Ishikawa (cell line): ENCODE measurements around the gene TMCC1.

Experiments used
- CEBPB ChIP-seq: IDR thresholded peaks from 2 replicates; pipeline ENCODE4 v1.6.1; 2012
- CREB1 ChIP-seq: IDR thresholded peaks from 2 replicates; pipeline ENCODE4 v1.6.1; 2012; ENCODE audit warnings: low read depth
- EGR1 ChIP-seq: IDR thresholded peaks from 2 replicates; pipeline ENCODE4 v1.6.1; 2012
- EP300 ChIP-seq: IDR thresholded peaks from 2 replicates; pipeline ENCODE4 v1.6.1; 2012; ENCODE audit warnings: borderline replicate concordance
- FOXM1 ChIP-seq: IDR thresholded peaks from 2 replicates; pipeline ENCODE4 v1.6.1; 2012; ENCODE audit warnings: low read depth, borderline replicate concordance
- MAX ChIP-seq: IDR thresholded peaks from 2 replicates; pipeline ENCODE4 v1.6.1; 2012
- NFIC ChIP-seq: IDR thresholded peaks from 2 replicates; pipeline ENCODE4 v1.6.1; 2012
- RAD21 ChIP-seq: IDR thresholded peaks from 2 replicates; pipeline ENCODE4 v1.6.1; 2012; ENCODE audit warnings: low read depth
- REST ChIP-seq: IDR thresholded peaks from 2 replicates; pipeline ENCODE4 v1.6.1; 2012; ENCODE audit warnings: low read depth, mild to moderate bottlenecking
- TAF1 ChIP-seq: IDR thresholded peaks from 2 replicates; pipeline ENCODE4 v1.6.1; 2012; ENCODE audit warnings: low read depth, mild to moderate bottlenecking
- TCF12 ChIP-seq: IDR thresholded peaks from 2 replicates; pipeline ENCODE4 v1.6.1; 2012; ENCODE audit warnings: low read depth
- TEAD4 ChIP-seq: IDR thresholded peaks from 2 replicates; pipeline ENCODE4 v1.6.1; 2012
- USF1 ChIP-seq: IDR thresholded peaks from 2 replicates; pipeline ENCODE4 v1.6.1; 2012
- YY1 ChIP-seq: IDR thresholded peaks from 2 replicates; pipeline ENCODE4 v1.6.1; 2012; ENCODE audit warnings: low read depth
- ZBTB7A ChIP-seq: IDR thresholded peaks from 2 replicates; pipeline ENCODE4 v1.6.1; 2012; ENCODE audit warnings: low read depth

TMCC1 gene

GRCh38 chr3:129663930-129664646 is 229.4 kb downstream of the TMCC1 start:
- TF ChIP-seq TAF1 (no peak), MAX (no peak), CEBPB (no peak), CREB1 (no peak), EGR1 (no peak), YY1 (no peak), RAD21 (no peak), REST (no peak), TCF12 (no peak), NFIC (no peak), ZBTB7A (no peak), EP300 (no peak), FOXM1 (no peak)

GRCh38 chr3:129663045-129663446 is 230.5 kb downstream of the TMCC1 start:
- peak; percentile 39; the same call in 1 of the 2 replicates for TF ChIP-seq NFIC
- TF ChIP-seq CEBPB = no peak
- TF ChIP-seq USF1 = no peak; the same call in 1 of the 2 replicates
- no peak for TF ChIP-seq TAF1
- TF ChIP-seq EP300 = peak; percentile 71; the same call in 1 of the 2 replicates
- TF ChIP-seq CREB1 = no peak
- TF ChIP-seq REST = no peak
- TF ChIP-seq MAX = no peak
- TF ChIP-seq FOXM1 = no peak
- TF ChIP-seq ZBTB7A = no peak
- peak; percentile 74 for TF ChIP-seq TEAD4
- TF ChIP-seq RAD21 = peak; percentile 22; the same call in 1 of the 2 replicates
- TF ChIP-seq TCF12 = peak; percentile 84
- peak; percentile 65 for TF ChIP-seq YY1
- no peak for TF ChIP-seq EGR1

GRCh38 chr3:129662191-129662608 is 231.3 kb downstream of the TMCC1 start:
- no peak for TF ChIP-seq CEBPB
- TF ChIP-seq EGR1 = no peak
- no peak for TF ChIP-seq CREB1

GRCh38 chr3:129661766-129662165 is 231.7 kb downstream of the TMCC1 start:
- TF ChIP-seq EGR1 (no peak), REST (no peak), USF1 (no peak), YY1 (no peak), CEBPB (no peak), NFIC (no peak), MAX (no peak), CREB1 (no peak), EP300 (no peak), TAF1 (no peak), RAD21 (no peak), TCF12 (no peak)
